Iris pigment epithelial cell (primary cell): ENCODE data around the gene ATP8B4.
"Not testable (repeated sequence)": the region's sequence is repeated elsewhere in the genome, so short reads cannot be mapped to it uniquely, and the experiment has no call there.

ENCODE experiments used
- DNase-seq: peaks from one replicate; pipeline ENCODE4 v3.0.0-alpha.2; 2011; ENCODE audit warnings: low read depth

ATP8B4 gene

DNA sequence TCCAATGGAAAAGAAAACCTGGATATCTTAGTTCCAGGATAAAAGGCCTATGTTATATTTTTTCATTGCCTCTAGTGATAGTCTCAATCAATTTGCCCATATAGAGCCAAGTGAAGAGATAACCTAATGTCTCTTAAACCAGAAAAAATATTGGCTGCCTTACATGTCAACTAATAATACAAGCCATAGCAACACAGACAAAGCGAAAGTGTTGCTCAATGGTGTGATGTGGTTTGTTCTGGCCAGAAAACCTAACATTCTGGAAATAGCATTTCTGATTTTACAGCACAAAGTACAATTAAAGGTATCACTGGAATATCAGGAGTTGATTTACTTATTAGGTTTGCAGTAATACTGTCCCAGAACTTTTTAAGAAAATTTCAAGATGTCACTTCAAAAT lies 101.5 kb downstream of the ATP8B4 start:
- DNase-seq, result peak; percentile 71

DNA sequence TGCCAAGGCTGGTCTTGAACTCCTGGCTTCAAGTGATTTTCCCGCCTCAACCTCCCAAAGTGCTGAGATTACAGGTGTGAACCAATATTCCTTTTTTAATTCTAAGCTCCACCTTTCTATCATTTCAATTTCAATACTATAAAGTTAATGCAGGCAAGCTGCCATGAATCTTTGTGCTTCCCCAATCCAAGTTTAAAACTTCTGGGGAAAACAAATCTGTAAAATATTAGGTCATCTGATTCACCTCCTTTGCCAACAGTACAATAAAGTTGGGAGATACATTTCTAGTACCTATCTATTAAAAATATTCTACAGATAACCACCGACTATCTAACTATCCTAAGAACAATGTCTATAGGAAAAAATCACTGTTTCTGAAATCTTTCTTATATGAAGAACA lies 102.1 kb downstream of the ATP8B4 start:
- DNase-seq, result no peak

DNA sequence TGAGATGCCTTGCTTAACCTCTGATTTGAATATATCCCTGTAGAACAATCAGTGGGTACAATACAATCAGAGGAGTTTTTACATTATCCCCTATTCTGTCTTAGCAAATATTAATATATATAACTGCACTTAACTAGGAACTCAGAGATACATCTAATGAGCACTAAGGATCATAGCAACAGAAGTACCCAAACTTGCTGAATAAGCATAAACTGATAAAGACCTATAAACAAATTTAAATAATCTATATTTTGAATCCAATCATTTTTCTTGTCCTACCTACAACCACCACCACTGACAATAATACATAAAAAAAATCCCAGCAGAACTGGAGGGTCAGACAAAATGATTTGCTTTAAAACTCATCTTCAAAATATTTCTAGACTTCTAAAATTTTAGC lies 106.2 kb downstream of the ATP8B4 start:
- no peak for DNase-seq

DNA sequence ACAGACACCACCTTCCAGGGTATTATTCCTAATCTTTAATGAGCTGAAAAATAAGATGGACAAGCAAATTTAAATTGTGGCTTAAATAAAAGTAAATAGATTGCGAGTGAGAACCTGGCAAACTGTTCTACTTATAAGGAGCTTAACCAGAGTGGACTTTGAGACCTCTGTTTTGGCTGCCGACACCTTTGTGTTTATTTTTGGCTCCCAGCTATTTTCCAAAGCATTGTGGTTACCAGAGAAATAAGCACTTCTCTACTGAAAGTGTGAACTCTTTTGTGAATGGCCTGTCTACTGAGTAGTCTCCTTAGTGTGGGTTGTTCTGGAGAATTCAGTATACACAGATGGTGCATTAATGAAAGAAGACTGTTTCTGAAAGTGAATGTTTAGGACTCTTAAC lies 109.4 kb downstream of the ATP8B4 start:
- no peak for DNase-seq

DNA sequence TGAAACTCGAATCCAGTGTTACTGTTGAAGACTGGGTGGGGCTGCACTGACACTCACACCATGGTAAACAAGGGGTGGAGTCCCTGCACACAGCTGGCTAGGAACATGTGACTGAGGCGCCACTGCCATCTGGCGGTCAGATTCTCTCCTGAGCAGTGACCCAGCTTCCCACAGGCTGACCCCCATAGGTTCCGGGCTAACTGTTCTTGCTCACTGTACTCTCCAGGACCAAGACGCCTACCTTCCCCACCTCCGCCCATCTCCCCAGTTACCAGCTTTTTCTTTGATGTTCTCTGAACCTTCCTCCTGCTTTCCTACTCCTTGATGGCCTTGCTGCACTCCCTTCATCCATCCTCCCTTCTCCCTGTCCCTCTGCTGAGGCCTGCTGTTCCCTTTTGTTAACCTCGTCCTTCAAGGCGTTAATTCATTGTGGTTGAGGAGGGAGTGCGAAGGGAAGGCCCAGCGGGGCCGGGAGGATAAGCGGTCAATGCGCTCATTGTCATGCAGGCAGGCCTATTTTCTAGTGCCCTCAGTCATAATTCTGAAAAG lies 115.2 kb downstream of the ATP8B4 start:
- DNase-seq, result peak; percentile 92

DNA sequence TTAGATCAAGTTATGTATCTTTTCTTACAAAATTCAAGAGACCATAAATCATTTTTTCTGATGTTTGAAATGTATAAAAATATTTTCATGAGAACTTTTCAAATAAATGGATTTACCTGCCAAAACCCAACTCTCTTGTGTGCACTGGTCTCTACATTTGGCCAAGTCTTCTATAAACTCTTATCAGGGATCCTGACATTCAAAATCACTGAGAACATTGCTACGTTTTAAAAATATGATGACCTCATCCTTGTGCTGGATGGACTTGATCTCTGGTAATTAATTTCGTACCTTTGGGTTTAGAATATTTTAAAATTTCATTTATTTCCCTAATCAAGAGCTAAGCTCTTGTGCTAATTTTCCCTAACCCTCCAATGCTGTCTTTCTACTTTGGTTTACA lies 127.4 kb downstream of the ATP8B4 start:
- DNase-seq, result no peak

DNA sequence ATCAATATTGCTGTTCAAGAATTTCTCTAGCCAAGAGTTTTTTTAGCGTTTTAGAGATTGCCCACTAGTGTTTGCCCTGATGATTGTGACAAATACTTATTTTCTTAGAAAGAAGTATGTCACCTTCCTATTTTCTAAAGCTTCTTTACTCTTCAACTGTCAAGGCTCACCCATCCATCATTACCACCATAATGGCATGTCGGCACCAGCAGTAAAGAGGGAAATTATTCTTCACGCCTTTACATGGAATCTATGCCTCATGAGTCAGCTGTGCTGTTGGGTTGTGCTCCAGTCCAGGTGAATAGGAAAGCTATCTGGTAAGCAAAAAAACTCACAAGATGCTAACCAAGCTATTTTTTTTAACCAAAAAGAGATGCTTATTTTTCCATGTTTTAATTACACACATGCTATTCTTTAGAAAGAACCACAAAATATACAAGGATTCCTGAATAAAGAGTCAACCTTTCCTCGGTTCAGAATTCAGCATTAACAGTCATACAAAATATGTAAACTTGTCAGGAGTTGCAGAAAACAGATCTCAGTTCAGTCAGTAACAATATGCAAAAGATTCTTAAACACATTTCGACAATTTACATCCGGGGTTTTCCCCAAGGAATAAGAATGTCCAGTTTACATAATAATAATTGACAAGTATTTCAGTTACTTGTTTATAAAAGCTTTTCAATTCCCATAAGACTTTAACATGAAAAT lies 128.0 kb downstream of the ATP8B4 start:
- peak; percentile 63 for DNase-seq

DNA sequence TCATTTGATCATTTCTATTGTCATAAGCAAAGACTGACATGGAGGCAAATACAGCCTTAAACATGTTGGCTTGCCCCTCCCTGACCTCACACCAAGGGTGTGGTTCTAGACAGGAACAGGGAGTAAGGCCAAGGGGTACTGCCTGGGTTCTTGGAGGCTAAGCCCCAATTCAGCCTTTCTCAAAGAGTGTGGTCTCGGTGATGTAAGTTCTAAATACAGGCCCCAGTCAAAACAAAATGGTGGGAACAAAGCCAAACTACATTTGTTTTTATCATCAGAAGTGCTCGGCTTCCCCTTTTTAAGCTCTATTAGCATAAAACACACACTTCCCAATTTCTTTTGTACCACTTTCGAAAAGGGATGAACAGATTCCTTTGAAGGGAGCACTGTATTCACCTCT lies 129.5 kb downstream of the ATP8B4 start:
- no peak for DNase-seq

DNA sequence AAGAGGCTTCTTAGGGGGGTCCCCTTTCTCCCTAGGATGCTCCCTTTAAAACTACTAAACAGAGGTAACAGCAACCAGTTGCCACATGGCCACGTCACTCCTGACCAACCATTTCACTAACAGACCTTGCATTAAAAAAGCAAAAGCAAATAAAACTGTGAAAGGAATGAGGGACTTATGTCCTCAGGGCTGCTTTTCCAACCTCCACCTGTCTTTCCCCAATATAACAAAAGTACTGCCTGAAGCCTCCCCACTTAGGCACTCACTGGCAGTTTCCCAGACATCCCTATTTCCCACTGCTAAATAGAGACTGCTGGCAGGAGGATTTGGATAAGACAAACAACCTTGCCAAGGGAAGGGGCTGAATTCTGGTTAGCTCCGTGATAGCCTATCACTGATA lies 130.3 kb downstream of the ATP8B4 start:
- no peak for DNase-seq

DNA sequence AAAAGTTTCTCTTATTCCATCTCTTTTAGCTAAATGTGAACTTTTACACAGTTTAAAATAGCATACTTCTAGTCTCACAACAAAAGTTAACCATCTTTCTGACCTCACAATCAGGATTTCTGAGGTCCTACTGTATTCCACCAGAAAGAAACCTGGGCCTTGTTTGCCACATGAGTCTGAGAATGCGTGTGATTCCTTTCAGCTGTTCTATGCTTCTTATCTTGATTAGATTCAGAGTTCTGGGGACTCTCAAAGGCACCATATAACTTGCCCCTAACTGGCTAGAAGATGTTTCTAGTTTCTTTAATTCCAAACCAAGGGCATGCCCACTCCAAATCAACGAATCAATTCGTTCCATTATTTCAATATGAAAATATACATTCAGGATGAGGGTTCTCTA lies 131.1 kb downstream of the ATP8B4 start:
- DNase-seq, result no peak

DNA sequence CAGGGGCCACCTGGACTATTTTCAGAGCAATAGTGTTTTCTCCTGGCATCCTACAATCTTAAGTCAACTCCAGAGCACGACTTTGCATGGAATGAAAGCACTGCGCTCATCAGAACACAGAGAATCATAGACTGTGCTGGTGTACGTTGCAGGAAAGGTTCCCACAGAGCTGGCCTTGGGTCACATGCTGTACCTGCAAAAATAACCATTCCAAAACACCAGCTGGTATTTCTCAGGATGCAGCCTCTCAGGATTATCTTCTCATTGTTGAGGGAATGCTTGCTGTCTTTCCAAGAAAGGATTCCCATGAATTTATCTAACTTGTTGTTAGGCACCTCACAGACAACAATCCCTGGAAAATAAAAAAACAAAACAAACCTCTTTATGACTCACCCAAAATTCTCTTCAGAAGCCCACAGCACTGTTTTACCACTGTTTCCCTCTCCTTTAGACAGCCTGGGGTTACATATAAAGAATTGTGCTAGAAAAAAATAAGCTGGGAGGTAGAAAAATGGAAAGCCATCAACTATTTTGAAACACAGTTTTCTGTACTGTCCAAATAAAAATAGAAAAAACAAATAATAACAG lies 131.7 kb downstream of the ATP8B4 start:
- no peak for DNase-seq

DNA sequence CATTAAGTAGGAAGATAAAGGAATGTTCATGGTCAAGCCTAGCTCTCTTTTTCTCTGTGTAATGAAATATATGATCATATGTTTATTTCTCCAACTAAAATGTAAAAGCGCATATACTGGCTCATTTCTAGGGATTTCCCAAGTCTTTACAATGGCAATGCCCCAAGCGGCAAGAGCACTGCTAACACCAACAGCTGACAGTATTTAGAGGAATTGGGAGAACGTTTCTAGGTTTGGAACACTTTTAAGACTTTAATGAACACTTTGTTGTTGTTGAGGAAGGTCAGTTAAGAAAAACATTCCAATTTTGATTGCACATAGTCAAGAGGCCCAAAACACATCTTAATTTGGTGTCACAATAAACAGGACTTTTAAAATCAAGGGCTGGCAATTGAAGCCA lies 132.7 kb downstream of the ATP8B4 start:
- no peak for DNase-seq

DNA sequence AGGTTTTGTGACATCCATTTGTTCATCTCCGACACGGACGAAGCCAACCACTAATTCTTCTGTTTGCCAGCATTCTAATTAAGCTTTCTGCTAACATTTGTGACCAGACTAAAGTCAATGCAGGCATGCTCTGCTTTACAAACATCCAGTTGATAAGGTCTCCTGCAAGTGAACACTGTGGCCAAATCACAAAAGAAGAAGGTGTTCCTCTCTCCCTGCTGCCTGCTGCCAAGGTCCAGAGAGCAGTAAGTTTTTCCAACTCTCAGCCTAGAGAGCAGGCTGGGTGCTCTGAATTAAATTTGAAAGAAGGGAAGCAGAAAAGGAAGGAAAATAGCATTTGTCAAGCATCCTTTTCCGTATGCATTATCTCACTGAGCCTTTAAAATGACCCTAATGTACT lies 133.6 kb downstream of the ATP8B4 start:
- no peak for DNase-seq

DNA sequence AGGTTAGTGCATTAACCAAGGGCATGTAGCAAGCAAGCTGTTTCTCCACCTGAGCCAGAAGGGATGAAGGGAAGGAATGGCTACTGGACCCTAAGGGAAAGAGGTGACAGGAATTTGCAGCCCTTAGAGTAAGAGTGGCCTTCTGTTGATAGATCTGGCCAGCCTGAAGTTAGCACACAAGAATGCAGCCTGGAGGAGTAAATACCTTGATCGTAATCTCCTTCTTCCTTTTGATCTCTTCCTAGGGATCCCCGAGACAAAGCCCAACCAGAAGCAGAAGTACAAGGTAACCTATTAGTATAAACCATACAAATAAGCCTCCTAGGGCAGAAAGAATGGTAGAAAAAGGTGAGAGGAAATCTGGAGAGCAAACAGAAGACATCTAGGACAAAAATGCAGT lies 134.6 kb downstream of the ATP8B4 start:
- no peak for DNase-seq

DNA sequence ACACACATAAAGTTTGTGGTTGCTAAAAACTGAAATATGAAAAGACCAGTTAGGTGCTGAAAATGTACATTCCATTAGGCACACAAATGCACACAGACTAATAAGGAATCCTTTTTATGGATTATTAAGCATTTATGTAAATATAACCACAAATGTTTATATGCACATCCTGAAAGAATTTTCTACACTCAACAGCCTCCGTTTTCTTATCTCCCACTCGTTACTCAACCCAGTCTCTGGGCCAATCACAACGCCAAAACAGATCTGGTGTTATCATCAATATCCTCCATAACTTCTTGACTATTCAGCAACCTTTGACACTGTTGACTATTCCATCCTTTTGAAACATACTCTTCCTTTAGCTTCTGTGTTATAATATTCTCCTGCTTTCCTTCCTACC lies 136.4 kb downstream of the ATP8B4 start:
- peak; percentile 93 for DNase-seq

DNA sequence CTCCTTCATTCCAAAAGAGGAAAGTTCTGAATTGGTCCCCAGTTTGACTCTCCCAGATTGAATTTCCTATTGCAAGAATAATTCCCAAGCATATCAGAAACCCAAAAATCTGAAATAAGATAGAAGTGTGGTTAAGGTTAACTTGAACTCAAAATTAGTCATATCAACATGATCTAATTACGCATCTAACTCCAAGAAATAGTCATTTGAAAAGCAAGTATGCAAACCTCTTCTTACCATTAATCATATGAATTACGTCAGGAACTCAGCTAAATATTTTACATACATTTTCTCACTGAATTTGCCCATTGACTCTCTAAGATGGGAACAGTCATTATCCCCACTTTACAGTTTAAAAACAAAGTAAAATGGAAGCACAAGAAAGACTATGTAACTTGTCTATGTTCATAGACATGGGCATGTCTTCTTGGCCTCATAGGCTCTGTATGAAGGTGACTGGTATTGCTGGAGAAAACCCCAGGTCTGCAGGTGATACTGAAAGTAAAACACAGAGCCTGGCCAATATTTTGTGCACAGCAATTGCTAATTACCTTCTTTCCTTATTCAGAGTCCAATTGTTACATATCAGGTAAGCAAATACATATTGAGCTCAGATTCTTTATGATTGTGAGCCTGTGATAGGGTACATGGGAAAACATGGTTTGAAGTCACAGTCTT lies 139.2 kb downstream of the ATP8B4 start:
- DNase-seq, result no peak

DNA sequence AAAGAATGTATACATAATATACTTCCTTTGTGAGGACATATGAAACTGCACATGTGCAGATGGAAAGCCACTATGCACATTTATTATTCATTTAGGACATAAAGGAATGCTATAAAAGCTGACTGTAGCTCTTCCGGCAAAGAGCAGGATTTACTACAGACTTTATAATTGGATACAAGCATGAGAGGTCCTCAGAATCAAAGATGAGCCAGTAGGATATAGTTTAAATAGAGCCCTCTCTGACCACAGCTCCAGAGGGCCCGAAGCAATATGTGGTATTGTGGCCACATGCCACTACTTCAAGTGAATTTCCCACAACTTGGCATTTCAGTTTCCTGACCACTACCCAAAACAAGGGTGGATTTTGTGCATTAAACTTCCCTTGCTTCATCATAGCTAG lies 140.9 kb downstream of the ATP8B4 start:
- no peak for DNase-seq

DNA sequence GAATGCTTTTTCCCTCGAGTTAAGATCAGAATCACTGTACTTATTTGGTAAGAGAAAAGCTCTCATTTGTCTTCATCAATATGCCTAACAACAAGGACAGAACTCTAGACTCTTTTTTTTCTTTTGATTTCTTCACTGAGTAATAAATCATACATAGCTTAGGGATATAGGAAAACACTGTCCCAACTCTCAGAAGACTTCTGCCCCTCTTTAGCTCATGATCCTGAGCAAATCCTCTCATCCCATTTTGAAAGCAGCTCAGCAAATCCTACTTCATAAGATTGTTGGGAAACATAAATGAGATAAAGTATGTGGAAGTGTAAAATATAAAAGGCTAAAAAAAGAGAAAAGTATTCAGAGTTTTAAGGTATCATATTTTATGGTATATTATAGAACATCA lies 141.7 kb downstream of the ATP8B4 start:
- DNase-seq, result no peak

DNA sequence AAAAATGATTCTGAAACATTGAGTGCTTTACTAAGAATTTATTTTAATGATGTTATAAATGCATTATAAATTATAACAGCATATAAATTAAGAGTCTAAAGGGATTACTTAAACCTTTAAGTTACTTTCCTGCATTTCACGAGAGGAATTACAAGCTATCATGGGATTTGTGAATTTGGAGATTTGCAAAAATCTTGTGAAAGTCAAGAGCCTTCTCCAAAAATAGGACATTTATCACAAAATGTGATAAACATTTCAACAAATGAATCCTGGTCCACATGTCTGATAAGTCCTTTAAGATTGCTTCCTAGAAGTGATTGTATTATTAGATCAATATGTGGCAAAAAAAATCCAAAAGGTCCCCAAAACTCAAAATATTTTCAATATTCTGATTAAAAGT lies 154.5 kb downstream of the ATP8B4 start:
- DNase-seq, result no peak

DNA sequence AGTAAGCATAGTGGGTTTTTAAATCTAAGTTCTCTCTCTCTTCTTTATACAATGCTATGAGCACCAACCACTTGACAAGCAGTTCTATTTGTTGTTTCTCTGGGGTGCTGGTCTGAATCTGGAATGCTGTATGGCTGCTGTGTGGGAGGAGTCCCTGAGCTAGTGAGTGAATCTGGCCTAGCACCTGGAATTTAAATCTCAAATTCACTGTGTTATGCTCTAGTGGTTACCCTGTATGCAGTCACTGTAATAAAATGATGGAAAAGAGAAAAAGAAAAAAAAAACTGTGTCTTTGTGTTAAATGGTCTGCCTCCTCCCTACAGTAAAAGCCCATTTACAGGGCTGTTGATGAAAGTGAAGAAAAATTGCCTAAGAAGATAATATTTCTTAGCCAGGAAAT lies 155.0 kb downstream of the ATP8B4 start:
- DNase-seq, result peak; percentile 2

DNA sequence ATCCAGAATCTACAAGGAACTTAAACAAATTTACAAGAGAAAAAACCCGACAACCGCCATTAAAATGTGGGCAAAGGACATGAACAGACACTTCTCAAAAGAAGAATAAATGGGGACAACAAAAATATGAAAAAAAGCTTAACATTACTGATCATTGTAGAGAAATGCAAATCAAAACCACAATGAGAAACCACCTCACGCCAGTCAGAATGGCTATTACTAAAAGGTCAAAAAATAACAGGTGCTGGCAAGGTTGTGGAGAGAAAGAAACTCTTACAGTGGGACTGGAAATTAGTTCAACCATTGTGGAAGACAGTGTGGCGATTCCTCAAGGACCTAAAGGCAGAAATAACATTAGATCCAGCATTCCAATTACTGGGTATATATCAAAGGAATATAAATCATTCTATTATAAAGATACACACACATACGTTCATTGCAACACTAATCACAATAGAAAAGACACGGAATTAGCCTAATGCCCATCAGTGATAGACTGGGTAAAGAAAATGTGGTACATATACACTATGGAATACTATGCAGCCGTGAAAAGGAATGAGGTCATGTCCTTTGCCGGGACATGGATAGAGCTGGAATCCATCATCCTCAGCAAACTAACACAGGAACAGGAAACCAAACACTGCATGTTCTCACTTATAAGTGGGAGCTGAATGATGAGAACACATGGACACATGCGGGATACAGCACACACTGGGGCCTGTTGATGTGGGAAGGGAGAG lies 155.8 kb downstream of the ATP8B4 start:
- DNase-seq, result not testable (repeated sequence)

DNA sequence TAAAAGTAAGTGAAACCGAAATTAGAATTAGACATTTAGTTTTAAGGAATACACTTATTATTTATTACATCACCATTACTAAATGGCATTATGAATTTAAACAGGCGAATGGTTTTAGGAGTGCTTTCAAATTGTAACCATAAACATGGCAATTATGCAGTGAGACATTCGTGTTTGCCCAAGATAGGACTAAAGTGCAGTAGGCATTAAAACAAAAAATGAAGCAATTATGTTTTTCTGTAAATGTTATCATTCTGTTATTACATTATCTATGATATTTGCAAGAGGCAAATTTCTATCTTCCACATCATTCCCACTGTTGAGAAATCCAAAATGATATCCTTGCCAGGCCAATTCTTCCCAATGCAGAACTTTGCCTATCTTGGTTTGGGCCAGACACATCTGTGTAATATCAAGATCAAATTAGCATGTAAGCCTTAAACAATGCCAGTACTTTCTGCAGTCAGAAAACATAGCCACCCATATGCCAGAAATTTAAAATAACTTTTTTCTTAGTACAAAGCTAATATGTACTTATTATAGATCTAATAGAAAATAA lies 156.9 kb downstream of the ATP8B4 start:
- DNase-seq, result peak; percentile 3
